IgD-negative memory B cell (primary cell): ENCODE data around the gene SPEM2. TPM values are rescaled to one million over a fixed set of nuclear protein-coding genes. Genes with fewer than 3 reads are reported as not detected.

Experiments used
- H3K27ac Mint-ChIP-seq, 3 donors: one replicate each; pipeline ENCODE4 v1.8.0; 2020 to 2022; ENCODE audit warnings: mild to moderate bottlenecking in 3 of 3, mixed read lengths in 3 of 3, moderate library complexity in 1 of 3
- H3K27me3 Mint-ChIP-seq: one replicate; pipeline ENCODE4 v1.8.0; 2021; ENCODE audit warnings: mixed read lengths
- H3K36me3 Mint-ChIP-seq: one replicate; pipeline ENCODE4 v1.8.0; 2020; ENCODE audit warnings: mild to moderate bottlenecking, mixed read lengths
- H3K4me1 Mint-ChIP-seq, 3 donors: one replicate each; pipeline ENCODE4 v1.8.0; 2020 to 2022; ENCODE audit warnings: mixed read lengths in 3 of 3, mild to moderate bottlenecking in 1 of 3
- H3K4me3 Mint-ChIP-seq, 4 donors: one replicate each; pipeline ENCODE4 v1.8.0; 2020 to 2022; ENCODE audit warnings: mild to moderate bottlenecking in 4 of 4, mixed read lengths in 4 of 4, moderate library complexity in 3 of 4
- H3K9me3 Mint-ChIP-seq, 3 donors: one replicate each; pipeline ENCODE4 v1.8.0; 2020 to 2021; ENCODE audit warnings: mixed read lengths in 3 of 3, mild to moderate bottlenecking in 1 of 3
- polyA plus RNA-seq: library from polyadenylated mRNA; unstranded; fragments of 300-500 nt; fragmentation: Illumina TruSeq; gene quantifications from one replicate; pipeline ENCODE4 v1.2.3, GENCODE V29; 2021

Gene SPEM2
- polyA plus RNA-seq, 1 donor from 2014 or later: not detected

DNA sequence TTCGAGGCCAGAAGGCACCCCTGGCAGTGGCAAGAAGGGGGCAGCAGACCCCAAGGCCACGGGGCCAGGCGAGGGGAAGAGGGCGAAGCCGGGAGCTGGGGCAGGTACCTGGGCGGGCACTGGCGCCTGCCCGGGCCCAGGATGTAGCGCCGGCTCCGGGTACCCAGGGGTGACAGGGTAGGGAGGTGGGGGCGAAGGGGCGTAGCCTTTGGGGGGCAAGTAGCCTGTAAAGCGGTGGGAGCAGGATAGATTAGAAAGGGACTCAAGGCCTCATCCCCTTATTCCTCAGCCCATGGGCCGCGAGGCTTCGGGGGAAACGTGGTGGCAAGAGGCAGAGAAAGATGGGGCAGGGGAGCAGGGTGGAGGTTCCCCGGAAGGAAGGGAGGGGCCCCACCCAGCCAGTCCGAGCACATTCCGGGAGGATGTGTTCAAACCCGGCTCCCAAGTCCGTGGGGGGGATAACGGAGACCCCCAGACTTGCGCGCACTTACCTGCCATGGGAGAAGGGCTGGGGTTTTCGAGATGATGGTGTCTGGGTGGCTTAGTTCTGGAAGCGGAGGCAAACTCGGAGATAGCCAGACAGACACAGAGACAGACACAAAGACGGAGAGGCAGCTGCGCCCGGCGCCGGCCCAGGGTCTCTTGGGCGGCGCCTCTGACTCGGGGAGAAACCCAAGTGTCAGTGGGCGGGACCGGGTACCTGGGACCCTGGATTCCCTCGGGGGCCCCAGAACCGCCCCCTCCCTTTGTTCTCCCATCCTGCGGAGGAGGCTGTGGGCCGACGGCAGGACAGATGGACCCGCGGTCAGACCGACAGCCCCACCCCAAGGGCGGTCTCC is 31.6 kb upstream of the SPEM2 start:
- Mint-ChIP-seq H3K4me3 (peak overlapping the region; percentile 92 to 98 (median 96)), H3K27ac (peak overlapping the region; percentile 85 to 94 (median 90)), H3K9me3 (no peaks in the 10 kb centered on the region), H3K27me3 (no peaks in the 10 kb centered on the region), H3K36me3 (no peaks in the 10 kb centered on the region), H3K4me1 (peaks cover 10 to 12% (median 12%) of the 10 kb centered on the region in 3 donors)

DNA sequence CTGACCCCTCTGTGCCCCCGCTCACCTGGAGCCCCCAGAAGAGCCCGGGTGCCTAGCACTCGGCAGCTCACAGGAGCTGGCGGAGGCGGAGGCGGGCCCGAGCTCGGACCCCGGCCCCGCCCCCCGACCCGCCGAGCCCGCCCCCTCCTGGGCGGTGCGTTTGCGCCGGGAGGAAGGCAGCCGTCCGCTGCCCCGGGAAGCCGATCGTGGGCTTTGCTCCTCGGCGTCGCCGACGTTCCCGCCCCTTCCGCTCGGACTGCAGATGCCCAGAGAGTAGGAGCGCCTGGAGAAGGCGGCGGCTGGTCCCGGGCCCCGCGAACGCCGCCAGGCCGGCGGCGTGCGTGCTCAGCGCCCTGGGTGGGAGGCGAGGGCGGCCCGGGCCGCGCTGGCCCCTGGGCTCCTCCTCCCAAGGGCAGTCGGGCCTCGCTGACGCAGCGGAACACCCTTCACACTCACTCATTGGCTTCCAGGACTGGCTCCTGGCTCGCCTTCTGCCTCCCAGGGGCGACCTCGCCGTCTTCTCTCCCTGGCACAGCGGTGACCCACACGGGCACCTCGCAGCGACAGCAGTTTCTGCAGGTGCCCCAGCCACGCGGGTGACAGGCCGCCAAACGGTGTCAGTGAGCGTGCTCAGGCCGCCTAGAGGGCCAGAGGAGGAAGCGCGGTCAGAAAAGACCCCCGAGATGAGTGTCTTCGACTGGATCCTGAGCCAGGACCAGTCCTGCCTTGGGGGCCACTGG is 30.8 kb upstream of the SPEM2 start, which contains the start of gene PLSCR3:
TSS of gene PLSCR3 (minus strand) at position 74 of the 740 bp plus-strand sequence. CDS start 415 bp downstream, outside the sequence.
- peak within 1 kb of the TSS; percentile 92 to 98 (median 96) for H3K4me3 Mint-ChIP-seq
- H3K27ac Mint-ChIP-seq: peak within 1 kb of the TSS; percentile 90 to 94 (median 92)
- peaks cover 12% of the 10 kb centered on the region in 3 donors for H3K4me1 Mint-ChIP-seq
- H3K27me3 Mint-ChIP-seq: no peaks in the 10 kb centered on the region
- H3K36me3 Mint-ChIP-seq: no peaks in the 10 kb centered on the region
- H3K9me3 Mint-ChIP-seq: no peaks in the 10 kb centered on the region

DNA sequence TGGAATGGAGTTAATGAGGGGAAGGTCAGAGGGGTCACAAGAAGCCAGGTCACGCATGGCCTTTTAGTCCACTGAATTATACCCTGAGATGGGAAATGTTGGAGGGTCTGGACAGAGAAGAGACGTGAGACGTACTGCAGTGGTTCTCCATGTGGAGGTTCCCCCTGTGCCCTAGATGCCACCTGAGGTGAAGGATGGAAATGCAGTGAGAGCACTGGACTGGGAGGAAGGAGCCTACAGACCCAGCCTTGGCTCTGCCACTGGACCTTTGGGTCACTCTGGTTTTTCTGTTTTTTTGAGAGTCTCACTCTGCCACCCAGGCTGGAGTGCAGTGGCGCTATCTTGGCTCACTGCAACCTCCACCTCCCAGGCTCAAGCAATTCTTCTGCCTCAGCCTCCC is 29.3 kb upstream of the SPEM2 start:
- H3K27ac Mint-ChIP-seq: peak overlapping the region in 2 of 3 donors; percentile 20 to 74
- no peaks in the 10 kb centered on the region for H3K27me3 Mint-ChIP-seq
- H3K9me3 Mint-ChIP-seq: no peaks in the 10 kb centered on the region
- H3K4me3 Mint-ChIP-seq: peak overlapping the region; percentile 32 to 81 (median 63)
- H3K4me1 Mint-ChIP-seq: peaks cover 12% of the 10 kb centered on the region in 3 donors
- H3K36me3 Mint-ChIP-seq: no peaks in the 10 kb centered on the region

DNA sequence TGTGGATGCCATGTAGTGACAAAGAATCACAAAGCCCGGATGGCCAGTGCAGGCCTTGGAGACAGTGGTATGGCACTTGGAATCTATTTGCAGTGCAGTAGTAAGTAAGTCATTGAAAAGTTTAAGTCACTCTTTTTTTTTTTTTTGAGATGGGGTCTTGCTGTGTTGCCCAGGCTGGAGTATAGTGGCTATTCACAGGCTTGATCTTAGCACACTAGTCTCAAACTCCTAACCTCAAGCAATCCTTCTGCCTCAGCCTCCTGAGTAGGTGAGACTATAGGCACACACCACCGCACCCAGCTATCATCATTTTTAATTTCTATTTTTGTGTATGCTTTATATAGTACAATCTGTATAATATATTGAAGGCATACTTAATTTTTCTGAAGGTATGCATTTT is 26.8 kb upstream of the SPEM2 start:
- H3K27ac Mint-ChIP-seq: no peak overlapping the region

DNA sequence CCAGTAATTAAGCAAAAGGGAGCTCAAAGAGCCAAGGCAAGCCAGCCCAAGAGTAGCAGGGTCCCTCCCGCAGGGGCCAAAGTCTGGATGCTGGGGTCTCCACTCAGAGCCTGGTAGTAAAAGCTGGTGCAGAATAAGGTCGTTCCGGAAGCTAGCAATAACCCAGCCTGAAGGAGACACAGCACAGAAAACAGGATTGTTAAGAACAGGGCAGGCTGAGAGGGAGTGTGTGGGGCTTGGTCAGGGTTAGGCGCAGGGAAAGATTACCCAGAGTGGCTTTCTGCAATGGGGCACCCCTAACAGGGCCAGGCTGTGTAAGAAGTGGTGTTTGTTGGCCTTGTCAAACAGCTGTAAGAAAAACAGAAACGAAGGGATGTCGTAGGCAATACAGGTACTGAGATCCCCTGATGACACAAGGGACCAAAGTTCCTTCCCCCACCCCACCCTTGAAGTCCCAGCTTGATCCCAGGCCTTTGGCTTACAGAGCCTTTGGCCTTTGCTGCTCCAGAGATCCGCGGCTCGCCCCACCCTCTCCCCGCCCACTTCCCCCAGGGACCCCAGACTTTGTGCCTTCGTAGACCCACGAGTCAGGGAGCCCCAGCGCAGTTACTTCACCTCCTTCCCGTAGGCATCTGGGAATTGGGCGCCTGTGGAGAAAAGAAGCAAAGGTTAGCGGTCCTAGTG is 22.2 kb upstream of the SPEM2 start:
- H3K36me3 Mint-ChIP-seq: no peaks in the 10 kb centered on the region
- peaks cover 3% of the 10 kb centered on the region for H3K27me3 Mint-ChIP-seq
- peak overlapping the region; percentile 95 to 98 (median 97) for H3K4me3 Mint-ChIP-seq

More for the DNA sequence above, 26.8 kb upstream of the SPEM2 start:
- Mint-ChIP-seq H3K36me3 (no peaks in the 10 kb centered on the region), H3K4me1 (peaks cover 12 to 18% (median 12%) of the 10 kb centered on the region in 3 donors), H3K9me3 (no peaks in the 10 kb centered on the region), H3K4me3 (peak overlapping the region in 2 of 4 donors; percentile 32 to 55), H3K27me3 (no peaks in the 10 kb centered on the region)

DNA sequence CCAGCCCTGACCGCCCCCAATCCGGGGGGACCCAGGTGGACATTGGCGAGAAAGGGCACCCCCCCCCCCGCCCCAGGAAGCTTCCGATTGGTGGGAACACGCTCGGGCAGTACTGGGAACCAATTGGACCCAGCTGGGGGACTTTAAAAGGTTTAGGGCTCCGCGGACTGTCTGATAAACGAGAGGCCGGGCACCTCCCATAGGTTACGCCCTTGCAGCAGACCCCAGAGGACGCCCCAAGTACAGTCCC is 21.8 kb upstream of the SPEM2 start:
- H3K27ac Mint-ChIP-seq: peak overlapping the region in 2 of 3 donors; percentile 87 to 95
- H3K9me3 Mint-ChIP-seq: no peaks in the 10 kb centered on the region
- peak overlapping the region; percentile 95 to 98 (median 97) for H3K4me3 Mint-ChIP-seq
- no peaks in the 10 kb centered on the region for H3K36me3 Mint-ChIP-seq
- H3K27me3 Mint-ChIP-seq: peaks cover 3% of the 10 kb centered on the region
- H3K4me1 Mint-ChIP-seq: peaks cover 8 to 19% (median 8%) of the 10 kb centered on the region in 3 donors

More for the DNA sequence above, 22.2 kb upstream of the SPEM2 start:
- Mint-ChIP-seq H3K4me1 (peaks cover 8 to 19% (median 12%) of the 10 kb centered on the region in 3 donors), H3K27ac (peak overlapping the region in 2 of 3 donors; percentile 22 to 95), H3K9me3 (no peaks in the 10 kb centered on the region)

DNA sequence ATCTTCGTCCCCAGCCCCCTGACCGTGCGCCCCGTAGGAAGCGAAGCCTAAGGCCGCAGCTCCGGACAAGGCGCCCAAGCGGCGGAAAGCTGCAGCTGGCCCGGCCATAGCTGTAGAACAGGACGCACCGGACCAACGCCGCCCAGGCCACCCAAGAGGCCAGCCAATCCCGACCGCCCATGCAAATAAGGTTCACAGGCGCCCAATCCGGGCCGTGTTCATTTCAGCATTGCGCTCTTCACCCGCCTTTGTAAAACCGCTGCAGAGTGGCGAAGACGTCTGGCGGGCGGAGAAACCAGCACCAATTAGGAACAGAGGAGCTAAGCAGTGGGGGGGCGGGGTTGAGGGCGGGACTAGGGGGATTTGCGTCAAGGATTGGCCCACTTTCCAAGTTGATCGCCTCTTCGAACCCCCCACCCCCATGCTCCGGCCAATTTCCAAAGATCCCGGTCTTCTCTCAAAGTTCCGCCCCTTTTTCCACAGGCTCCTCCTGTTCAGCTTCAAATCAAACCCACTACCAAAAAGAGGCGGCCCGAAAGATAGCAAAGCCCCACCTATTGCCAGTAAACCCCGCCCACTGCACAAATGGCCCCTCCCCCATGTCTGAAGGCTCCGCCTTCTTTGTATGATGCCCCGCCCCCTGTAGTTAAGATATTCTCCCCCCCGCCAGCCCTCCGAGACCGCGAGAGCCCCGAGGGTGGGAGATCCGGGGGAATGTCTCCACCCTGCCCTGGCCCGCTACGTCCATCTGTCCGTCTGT is 21.3 kb upstream of the SPEM2 start, which contains the start of gene TMEM256:
TSS of gene TMEM256 (minus strand) at position 121 of the 760 bp plus-strand sequence. CDS start at position 108, 13 bp downstream.
- Mint-ChIP-seq H3K4me1 (peaks cover 5 to 19% (median 8%) of the 10 kb centered on the region in 3 donors), H3K27me3 (peaks cover 5% of the 10 kb centered on the region), H3K4me3 (peak within 1 kb of the TSS; percentile 95 to 98 (median 97))

DNA sequence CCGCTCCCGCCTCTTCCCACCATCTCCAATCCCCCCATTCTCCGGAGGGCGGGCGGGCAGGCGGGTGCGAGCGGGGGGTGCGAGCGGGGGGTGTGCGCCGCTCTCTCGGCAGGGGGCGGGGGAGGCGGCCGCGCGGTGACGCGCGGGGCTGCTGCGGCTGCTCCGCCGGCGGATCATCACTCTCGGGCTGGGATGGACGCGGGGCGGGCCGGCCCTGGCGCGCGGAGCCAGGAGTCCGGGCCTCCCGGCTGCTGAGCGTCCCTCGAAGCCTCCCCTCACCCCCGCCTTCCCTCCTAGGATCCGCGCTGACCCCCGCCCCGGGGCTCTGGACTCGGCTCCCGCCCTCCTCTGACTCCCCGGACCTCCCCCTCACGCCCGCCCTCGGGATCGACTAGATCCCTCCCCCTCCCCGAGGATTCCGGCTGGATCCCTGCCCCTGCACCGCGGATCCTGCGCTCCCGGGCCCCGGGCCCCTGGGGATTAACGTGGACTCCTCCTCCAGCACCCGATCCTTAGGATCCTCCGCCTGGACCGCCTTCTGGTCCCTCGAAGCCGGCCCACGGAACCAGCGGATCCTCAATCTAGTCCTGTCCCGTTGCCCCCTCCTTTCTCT is 20.6 kb upstream of the SPEM2 start:
- Mint-ChIP-seq H3K27me3 (peaks cover 6% of the 10 kb centered on the region), H3K36me3 (no peaks in the 10 kb centered on the region), H3K4me3 (peak overlapping the region; percentile 95 to 98 (median 97)), H3K9me3 (no peaks in the 10 kb centered on the region), H3K4me1 (peaks cover 5 to 19% (median 8%) of the 10 kb centered on the region in 3 donors), H3K27ac (peak overlapping the region; percentile 81 to 95 (median 87))

More for the DNA sequence above, 21.3 kb upstream of the SPEM2 start, which contains the start of gene TMEM256:
- H3K36me3 Mint-ChIP-seq: no peaks in the 10 kb centered on the region
- peak within 1 kb of the TSS; percentile 81 to 95 (median 87) for H3K27ac Mint-ChIP-seq
- no peaks in the 10 kb centered on the region for H3K9me3 Mint-ChIP-seq

DNA sequence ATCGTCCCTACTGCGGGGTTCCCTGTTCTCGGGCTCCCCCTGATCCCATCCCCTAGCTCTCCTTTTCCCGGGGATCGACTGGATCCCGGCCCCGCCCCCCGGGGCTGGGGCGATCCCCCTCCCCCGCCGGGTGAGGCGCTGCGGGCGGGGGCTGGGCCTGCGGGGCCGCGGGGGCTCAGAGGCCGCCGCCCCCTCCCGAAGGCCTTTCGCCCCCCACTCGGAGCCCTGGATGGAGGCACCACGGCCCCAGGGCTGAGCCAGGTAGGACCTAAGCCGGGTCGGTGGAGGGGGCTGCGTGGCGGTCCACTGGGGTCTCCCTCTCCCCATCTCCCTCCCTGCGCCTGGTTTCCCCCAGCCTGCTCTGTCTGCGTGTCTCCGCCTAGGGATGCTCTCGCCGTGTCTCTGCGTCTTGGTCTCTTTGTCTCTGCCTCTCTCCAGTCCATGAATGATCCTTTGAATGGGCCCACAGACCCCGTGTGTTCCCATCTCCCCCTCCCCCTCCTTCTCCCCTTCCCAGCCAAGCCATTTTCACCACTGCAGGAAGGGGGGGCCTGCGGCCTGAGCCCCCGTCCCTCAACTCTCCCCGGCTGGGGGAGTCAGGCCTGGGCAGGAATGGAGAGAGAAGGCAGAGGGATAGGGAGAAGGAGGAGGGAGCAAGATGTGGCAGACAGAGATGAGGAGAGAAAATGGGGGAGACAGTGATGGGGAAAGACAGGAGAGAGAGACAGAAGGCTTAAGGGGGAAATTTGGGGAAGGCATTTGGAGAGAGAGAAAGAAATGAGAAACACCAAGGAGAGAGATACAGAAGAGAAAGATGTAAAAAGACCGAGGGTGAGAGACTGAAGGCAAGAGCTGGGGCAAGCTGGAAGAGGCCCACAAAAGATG is 19.8 kb upstream of the SPEM2 start:
- H3K27me3 Mint-ChIP-seq: peaks cover 6% of the 10 kb centered on the region
- H3K27ac Mint-ChIP-seq: peak overlapping the region in 1 of 3 donors; percentile 77
- H3K36me3 Mint-ChIP-seq: no peaks in the 10 kb centered on the region
- peak overlapping the region; percentile 76 to 94 (median 85) for H3K4me3 Mint-ChIP-seq
- peaks cover 5 to 19% (median 8%) of the 10 kb centered on the region in 3 donors for H3K4me1 Mint-ChIP-seq
- no peaks in the 10 kb centered on the region for H3K9me3 Mint-ChIP-seq

DNA sequence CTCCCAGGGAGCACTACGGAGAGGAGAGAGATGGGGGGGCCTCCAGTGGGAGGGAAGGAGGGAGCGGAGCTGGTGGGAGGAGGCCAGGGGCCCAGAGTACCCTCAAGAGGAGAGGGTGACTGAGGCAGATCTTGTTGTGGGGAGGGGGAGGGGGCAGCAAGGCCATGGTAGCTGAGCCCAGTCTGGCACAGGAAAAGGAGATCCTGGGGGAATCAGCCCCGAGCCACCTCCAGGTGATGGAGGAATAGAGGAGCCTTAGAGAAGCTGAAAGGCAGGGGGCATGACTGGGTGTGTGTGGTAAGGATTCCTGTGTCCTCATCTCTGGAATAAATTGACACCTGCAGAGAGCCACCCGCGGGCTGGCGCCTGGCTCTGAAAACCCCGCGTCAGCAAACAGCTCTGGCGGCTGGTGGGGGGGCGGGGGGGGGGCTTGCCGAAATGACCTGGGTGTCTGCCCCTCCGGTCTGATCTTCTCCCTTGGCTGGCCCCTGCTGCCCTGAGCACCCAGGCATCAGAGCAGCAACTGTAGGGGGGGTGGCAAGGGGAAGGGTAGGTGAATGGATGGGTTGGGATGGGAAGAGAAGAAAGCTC is 19.1 kb upstream of the SPEM2 start:
- H3K4me3 Mint-ChIP-seq: peak overlapping the region in 3 of 4 donors; percentile 63 to 76 (median 70)
- no peaks in the 10 kb centered on the region for H3K9me3 Mint-ChIP-seq
- H3K27me3 Mint-ChIP-seq: peaks cover 6% of the 10 kb centered on the region
- peaks cover 5 to 19% (median 8%) of the 10 kb centered on the region in 3 donors for H3K4me1 Mint-ChIP-seq
- no peaks in the 10 kb centered on the region for H3K36me3 Mint-ChIP-seq
- peak overlapping the region in 1 of 3 donors; percentile 77 for H3K27ac Mint-ChIP-seq

DNA sequence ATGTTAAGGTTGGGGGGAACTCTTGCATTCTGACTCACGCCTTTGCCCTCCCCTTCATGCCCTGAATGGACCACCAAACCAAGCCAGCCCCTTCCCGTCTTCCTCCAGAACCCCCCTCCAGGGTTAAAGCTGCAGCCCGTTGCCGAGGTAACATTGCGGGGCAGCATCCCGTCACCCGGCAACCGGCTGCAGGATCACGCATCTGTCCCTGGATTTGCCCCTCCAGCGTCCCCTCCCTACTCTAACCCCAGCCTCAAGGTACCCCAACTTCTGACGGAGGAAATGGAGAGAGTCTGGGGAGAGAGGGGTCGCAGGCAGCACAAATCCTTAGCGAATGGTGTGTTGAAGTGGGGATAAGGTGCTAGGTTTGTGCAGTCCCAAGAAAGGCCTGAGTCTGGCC is 18.3 kb upstream of the SPEM2 start:
- peak overlapping the region in 1 of 4 donors; percentile 27 for H3K4me3 Mint-ChIP-seq
- H3K27ac Mint-ChIP-seq: peak overlapping the region in 1 of 3 donors; percentile 53
- no peaks in the 10 kb centered on the region for H3K9me3 Mint-ChIP-seq
- H3K4me1 Mint-ChIP-seq: peaks cover 5 to 16% (median 8%) of the 10 kb centered on the region in 3 donors
- peaks cover 6% of the 10 kb centered on the region for H3K27me3 Mint-ChIP-seq
- H3K36me3 Mint-ChIP-seq: no peaks in the 10 kb centered on the region

DNA sequence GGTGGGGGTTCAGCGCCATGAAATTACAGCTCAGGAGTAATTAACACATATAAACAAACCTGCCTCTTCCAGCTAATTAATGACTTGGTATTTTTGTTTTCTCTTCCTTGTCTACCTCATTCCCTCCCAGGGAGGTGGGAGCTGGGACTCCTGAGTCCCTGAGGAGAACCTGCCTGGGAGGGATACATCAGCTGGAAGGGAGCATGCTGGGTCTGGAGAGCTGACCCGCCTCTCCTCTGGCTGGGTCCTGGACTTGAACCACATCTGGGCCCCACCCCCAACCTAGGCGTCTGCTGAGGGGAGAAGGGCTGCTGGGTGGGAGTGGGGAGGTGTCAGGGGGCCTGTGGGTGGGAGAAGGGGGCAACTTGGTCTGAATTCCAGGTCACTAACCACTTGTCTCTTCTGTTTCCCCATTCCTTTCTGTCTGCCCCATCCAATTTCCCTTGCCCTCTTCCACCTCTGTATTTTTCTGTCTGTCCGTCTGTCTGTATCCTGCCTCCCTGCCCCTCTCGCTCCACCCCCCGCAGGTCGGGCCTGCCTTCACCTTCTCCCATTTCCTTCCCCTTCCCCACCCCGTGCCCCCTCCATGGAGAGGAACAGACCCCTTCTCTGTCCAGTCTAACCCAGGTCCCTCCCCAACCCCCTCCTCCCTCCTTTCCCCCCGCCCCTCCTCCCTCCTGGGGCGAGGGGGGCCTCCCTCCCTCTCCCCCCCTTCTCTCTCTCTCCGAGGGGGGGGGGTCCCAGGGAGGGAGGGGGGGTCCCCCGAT is 17.7 kb upstream of the SPEM2 start, which contains the start of gene NLGN2:
TSS of gene NLGN2 (plus strand) at position 361 of the 767 bp plus-strand sequence. CDS start 411 bp downstream, outside the sequence.
- Mint-ChIP-seq H3K4me1 (peaks cover 5 to 16% (median 8%) of the 10 kb centered on the region in 3 donors), H3K27ac (peak within 1 kb of the TSS in 1 of 3 donors; percentile 53), H3K4me3 (peak within 1 kb of the TSS in 2 of 4 donors; percentile 27 to 57), H3K27me3 (peaks cover 6% of the 10 kb centered on the region), H3K9me3 (no peaks in the 10 kb centered on the region), H3K36me3 (no peaks in the 10 kb centered on the region)
